Fibroblast of villous mesenchyme (primary cell): ENCODE results near the gene E2F1. TPM values are rescaled to one million over a fixed set of nuclear protein-coding genes. Genes with fewer than 3 reads are reported as not detected.
A peak's percentile ranks its signal among the peaks of the same experiment; 100 is the strongest.

Experiments used
- DNase-seq: peaks from one replicate; pipeline ENCODE4 v3.0.0-alpha.2; 2010; ENCODE audit warnings: low read depth
- H3K4me3 ChIP-seq: 2 replicates; pipeline ENCODE4 v1.5.1; 2011; ENCODE audit warnings: low read depth, mild to moderate bottlenecking, low read length
- total RNA-seq: library from RNA; depleted of rRNA; stranded (reverse); fragments of >200 nt; gene quantifications from 2 replicates; pipeline ENCODE4 v1.2.3, GENCODE V29; 2012
- TF ChIP-seq, protein P1 (sequence below): IDR thresholded peaks from 2 replicates; pipeline ENCODE4 v1.5.1; 2012; ENCODE audit warnings: low read depth, mild to moderate bottlenecking, low read length; ENCODE audit not compliant: insufficient read depth

Gene E2F1
- total RNA-seq, 1 donor = 7.3 TPM

- TF ChIP-seq, protein P1, sequence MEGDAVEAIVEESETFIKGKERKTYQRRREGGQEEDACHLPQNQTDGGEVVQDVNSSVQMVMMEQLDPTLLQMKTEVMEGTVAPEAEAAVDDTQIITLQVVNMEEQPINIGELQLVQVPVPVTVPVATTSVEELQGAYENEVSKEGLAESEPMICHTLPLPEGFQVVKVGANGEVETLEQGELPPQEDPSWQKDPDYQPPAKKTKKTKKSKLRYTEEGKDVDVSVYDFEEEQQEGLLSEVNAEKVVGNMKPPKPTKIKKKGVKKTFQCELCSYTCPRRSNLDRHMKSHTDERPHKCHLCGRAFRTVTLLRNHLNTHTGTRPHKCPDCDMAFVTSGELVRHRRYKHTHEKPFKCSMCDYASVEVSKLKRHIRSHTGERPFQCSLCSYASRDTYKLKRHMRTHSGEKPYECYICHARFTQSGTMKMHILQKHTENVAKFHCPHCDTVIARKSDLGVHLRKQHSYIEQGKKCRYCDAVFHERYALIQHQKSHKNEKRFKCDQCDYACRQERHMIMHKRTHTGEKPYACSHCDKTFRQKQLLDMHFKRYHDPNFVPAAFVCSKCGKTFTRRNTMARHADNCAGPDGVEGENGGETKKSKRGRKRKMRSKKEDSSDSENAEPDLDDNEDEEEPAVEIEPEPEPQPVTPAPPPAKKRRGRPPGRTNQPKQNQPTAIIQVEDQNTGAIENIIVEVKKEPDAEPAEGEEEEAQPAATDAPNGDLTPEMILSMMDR = no peak
- no peak overlapping the region for H3K4me3 ChIP-seq
- no peak for DNase-seq
These were observed 5.5 kb downstream of the E2F1 start for GRCh38 chr20:33680686-33681085.

GRCh38 chr20:33679758-33680485 is 6.3 kb downstream of the E2F1 start:
- no peak for DNase-seq
- TF ChIP-seq, protein P1 = no peak
- no peak overlapping the region for H3K4me3 ChIP-seq

- TF ChIP-seq, protein P1 = no peak
- H3K4me3 ChIP-seq = no peak overlapping the region
- DNase-seq = peak; percentile 35
These were observed 8.0 kb downstream of the E2F1 start for GRCh38 chr20:33677991-33678702.

GRCh38 chr20:33676652-33677645 is 9.2 kb downstream of the E2F1 start:
- TF ChIP-seq, protein P1 = no peak
- H3K4me3 ChIP-seq = no peak overlapping the region

DNA sequence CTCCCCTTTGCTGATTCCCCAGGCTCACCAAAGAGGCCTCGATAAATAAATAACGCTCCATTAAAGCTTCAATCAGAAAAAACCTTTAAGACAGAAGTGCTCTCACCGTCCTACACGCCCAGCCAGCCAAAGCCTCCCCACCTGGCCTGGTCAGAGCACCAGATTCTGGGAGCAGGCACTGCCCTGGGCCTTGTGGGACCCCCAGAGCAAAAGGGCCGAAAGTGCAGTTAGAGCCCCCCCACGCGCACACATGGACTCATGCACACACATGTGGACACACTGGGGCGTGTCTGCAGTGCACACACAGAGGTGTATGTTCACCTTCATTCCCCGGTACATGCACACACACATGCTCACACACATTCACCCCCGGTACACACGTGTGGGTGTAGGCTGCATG is 10.1 kb downstream of the E2F1 start:
- no peak for DNase-seq
- H3K4me3 ChIP-seq = no peak overlapping the region
- TF ChIP-seq, protein P1 = no peak

More at GRCh38 chr20:33676652-33677645, 9.2 kb downstream of the E2F1 start:
- no peak for DNase-seq

GRCh38 chr20:33675136-33675959 is 10.8 kb downstream of the E2F1 start:
- peak overlapping the region; percentile 65 for H3K4me3 ChIP-seq
- TF ChIP-seq, protein P1 = no peak
- DNase-seq = peak; percentile 49
